GM21381 (cell line): ENCODE results near the gene DHRS7B.
"Not testable (repeated sequence)": the region's sequence is repeated elsewhere in the genome, so short reads cannot be mapped to it uniquely, and the experiment has no call there.

Source experiments
- ATAC-seq: cut with Tn5 transposase; IDR thresholded peaks from one replicate; pipeline ENCODE4 v1.9.1; 2021; ENCODE audit warnings: mild to moderate bottlenecking, moderate library complexity; ENCODE audit not compliant: unreplicated experiment

Gene DHRS7B, protein sequence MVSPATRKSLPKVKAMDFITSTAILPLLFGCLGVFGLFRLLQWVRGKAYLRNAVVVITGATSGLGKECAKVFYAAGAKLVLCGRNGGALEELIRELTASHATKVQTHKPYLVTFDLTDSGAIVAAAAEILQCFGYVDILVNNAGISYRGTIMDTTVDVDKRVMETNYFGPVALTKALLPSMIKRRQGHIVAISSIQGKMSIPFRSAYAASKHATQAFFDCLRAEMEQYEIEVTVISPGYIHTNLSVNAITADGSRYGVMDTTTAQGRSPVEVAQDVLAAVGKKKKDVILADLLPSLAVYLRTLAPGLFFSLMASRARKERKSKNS

GRCh38 chr17:21126645-21127508 is at the start of gene DHRS7B:
Gene DHRS7B (plus strand): TSS chr17:21126964. CDS start chr17:21126972, 8 bp downstream.
- ATAC-seq = peak; percentile 87

DNA sequence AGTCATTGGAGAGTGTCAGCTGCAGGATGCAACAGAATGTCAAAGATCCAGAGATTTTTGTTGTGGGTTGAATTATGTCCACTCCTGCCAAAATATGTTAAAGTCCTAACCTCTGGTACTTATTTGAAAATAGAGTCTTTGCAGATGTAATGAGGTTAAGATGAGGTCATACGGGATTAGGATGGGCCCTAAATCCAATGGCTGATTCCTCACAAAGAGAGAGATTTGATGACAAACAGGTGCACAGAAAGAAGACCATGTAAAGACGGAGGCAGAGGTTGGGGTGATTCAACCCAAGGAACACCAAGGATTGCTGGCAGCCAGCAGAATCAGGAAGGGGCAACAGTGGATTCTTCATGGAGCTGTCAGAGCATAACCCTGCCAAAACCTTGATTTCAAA is 49.5 kb upstream of the DHRS7B start:
- no peak for ATAC-seq

DNA sequence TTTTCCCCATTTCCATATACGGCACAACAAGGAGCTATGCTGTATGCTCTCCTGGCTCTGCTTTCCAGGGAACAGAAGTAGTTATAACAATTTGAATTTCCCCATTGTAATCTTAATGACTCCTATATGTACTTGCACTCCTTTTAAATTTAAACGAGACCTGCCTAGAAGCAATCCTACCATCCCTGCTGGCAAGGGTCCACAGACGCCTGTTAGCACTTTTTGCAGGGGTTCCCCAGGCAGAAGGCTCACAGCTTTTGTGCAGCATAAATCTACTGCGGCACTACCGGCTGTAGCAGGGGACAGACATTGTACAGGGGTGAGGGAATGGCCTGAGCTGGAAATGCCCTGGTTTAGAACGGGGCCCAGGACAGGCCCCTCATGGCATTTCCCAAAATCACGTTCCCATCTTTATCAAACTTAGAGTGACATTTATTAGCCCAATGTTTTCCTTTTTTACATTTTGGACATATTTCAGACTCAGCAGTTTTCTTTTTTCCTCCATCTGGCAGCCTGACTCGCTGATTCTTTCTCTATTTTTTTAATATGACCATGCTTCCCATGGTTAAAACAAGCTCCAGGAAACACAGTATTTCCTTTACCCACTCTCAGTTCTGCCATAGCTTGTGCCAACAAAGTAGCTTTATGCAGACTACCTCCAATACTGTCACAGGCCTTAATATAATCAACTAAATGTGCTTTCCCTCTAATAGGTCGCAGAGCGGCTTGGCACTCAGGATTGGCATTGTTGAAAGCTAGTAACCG is 48.6 kb upstream of the DHRS7B start:
- ATAC-seq = no peak

GRCh38 chr17:21079196-21079595 is 47.6 kb upstream of the DHRS7B start:
- ATAC-seq = no peak

DNA sequence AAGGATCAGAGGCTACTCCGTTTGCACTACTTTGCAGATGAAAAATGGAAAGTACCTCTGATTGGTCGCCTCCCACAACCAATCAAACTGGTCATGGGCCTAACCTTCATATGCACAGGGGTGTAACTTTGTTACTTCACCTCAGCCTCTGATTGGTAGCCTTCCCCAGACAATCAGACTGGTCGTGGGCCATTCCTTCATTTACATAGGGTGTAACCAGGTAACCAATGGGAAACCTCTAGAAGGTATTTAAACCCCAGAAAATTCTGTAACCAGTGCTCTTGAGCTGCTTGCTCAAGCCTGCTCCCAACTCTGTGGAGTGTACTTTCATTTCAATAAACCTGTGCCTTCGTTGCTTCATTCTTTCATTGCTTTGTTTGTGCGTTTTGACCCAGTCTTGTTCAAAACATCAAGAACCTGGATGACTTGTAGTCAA is 44.7 kb upstream of the DHRS7B start:
- ATAC-seq = no peak

- ATAC-seq = not testable (repeated sequence)
Observed at GRCh38 chr17:21085280-21085679, 41.5 kb upstream of the DHRS7B start.

DNA sequence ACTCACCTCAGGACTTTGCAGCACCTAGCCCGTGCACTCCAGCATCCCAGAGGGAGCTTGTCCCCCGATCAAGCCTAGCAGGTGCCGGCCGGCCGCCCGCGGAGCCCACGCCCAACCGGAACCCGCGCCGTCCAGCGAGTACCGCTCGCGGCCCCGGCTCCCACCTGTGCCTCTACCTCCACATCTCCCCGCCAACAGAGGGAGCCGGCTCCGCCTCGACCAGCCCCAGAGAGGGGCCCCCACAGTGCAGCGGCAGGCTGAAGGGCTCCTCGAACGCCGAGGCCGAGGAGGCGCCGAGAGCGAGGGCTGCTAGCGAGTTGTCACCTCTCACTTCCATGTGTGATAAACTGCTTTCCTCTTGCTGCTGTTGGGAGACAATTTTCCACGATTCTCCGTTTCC is 41.1 kb upstream of the DHRS7B start:
- no peak for ATAC-seq

DNA sequence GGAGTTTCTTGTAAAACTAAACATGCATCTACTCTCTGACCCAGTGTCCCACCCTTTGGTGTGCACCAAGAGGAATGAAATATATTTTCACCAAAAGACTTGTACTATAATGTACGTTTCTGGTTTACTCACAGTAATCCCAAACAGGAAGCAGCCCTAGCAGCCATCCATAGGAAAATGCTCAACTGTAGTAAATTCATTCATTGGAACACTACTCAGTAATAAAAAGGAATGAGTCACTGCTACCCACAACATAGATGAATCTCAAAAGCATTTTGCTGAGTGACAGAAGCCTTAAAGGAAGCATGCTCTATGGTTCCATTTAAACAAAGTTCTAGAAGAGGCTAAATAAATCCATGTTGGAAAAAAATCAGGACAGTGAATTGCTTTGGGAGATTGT is 37.6 kb upstream of the DHRS7B start:
- ATAC-seq = no peak

GRCh38 chr17:21089933-21090901 is 36.5 kb upstream of the DHRS7B start:
- peak; percentile 90 for ATAC-seq

DNA sequence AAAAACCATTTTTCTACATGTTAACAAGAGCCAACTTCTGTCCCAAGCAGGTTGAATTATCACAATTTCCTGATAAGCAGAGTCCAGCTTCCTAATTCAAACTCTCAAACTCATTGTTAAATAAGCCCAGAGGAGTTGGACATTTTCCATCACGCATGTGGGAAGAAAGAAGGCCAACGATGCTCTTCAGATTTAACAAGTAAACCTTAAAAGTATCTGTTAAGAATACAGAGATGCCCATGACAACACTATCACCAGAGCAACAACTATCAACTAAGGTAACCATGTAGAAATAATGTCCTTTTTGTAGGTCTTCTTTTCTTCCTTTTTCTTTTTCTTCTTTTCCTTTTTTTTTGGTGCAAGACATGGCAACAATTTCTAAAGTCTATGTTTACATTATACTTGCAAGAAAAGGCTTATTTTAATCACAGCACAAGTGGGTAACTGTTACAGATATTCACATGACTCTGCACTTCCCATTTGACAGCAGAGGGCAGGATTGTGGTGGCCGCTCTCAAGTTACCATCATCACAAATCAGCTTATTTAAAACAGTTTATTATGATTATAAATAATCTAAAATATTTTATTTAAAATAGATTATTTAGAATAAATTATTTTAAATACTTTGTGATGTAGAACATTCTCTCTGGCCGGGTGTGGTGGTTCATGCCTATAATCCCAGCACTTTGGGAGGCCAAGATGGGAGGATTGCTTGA is 35.7 kb upstream of the DHRS7B start:
- ATAC-seq = no peak

DNA sequence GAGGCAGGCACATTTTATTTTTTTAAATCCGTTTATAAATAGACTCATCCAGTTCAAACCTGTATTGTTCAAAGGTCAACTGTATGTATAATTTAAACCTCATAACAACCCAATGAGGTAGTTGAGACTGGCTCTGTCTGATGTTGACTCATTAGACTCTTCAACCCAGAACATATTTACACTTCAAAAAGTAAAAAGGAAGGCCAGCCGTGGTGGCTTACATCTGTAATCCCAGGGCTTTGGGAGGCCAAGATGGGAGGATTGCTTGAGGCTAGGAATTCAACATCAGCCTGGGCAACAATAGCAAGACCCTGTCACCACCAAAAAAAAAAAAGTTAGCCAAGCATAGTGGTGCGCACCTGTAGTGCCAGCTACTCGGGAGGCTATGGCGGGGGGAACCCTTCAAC is 32.5 kb upstream of the DHRS7B start:
- no peak for ATAC-seq

GRCh38 chr17:21095735-21096134 is 31.0 kb upstream of the DHRS7B start:
- ATAC-seq = no peak

GRCh38 chr17:21096874-21097273 is 29.9 kb upstream of the DHRS7B start:
- ATAC-seq = no peak

- ATAC-seq = peak; percentile 94
Observed at GRCh38 chr17:21098934-21099689, 27.7 kb upstream of the DHRS7B start.

DNA sequence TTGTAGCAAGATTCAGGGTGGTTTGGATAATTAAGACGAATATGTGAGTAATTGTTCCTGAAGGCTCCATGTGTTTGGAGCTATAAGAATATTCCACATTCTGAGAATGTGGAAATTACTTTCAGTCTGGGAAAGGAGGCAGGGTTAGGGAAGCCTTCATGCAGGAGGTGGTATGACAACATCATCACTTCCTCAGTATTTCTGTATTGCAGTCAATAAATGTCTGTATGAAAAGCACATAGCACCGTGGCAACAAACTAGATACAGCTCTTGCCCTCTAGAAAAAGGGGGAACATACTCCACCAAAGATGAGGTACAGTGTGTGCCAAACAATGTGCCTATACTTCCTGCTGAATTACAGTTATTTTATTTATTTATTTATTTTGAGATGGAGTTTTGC is 26.1 kb upstream of the DHRS7B start:
- ATAC-seq = no peak

DNA sequence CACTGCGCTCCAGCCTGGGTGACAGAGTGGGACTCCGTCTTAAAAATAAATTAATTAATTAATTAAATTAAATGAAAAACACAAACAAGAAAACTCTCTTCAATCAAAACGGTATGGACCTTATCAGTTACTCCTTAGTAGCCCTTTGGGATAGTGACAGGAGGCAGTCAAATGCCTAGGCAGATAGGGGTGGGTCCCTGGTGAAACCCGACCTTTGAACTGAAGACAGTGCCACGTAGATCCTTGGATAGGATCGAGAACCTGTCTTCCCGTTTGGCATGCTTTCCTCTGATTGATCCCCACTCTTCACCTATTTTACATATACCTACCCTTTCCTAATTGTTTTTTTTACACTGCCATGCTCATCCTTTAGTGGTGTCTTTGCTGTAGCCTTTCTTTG is 22.2 kb upstream of the DHRS7B start:
- ATAC-seq = no peak

GRCh38 chr17:21105064-21105894 is 21.5 kb upstream of the DHRS7B start:
- ATAC-seq = no peak

DNA sequence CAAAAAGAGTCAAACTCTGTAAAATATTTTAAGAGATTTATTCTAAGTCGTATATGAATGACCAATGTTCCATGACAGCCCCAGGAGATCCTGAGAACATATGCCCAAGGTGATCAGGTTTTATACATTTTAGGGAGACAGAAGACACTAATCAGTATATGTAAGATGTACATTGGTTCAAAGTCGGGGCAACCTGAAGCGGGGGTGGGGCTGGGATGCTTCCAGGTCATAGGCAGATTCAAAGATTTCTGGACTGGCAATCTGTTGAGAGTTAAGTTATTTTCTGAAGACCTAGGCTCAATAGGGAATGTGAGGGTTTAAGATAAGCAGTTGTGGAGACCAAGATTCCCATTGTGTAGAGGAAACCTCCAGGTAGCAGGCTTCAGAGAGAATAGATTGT is 20.4 kb upstream of the DHRS7B start:
- ATAC-seq = no peak
